ENCODE measurements around the gene FLVCR1. TPM values are rescaled to one million over a fixed set of nuclear protein-coding genes. Genes with fewer than 3 reads are reported as not detected.

Gene FLVCR1
- total RNA-seq, 1 donor from 2014 or later: 6.8 TPM

DNA sequence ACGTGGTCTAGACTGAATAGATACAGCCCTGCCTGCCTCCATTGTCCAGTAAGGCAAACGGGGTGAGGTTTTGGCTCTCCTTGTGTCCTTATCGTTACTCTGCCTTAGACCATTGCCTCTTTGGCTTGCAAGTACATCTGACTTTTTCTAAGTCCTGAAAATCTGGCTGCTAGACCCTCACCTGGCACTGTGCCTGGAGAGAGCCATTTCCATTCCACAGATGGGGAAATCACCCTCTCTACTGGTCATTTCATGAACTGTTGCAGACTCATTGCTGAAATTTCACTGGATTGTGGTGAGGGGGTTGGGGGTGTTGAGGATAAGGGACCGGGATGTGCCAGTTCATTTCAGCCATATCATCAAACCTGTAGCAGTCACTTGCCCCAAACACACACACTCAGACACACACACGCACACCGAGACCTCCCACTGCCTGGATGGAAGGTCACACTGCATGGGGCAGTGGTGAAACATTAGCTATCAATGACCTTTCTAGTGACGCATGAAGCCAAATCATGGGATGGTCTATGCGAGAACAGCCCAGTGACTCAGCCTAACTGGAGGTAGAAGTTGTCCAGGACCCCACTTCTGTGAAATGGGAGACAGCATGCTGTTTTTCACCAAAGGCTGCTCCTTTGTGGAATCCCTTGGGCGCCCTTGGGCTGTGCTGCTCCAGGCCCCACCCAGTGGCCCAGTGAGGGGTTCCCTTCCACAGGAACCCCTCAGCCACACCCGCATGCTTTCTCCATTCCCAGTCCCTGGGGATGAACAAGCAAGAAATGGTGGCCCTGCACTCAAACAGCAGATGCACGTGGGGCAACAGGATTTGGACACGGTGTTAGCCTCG, 57.4 kb downstream of the FLVCR1 start:
- Histone ChIP-seq H3K4me3 (ENCODE audit: low read depth, low read length) (no peak overlapping the region), H3K36me3 (ENCODE audit: control insufficient read depth, insufficient read depth, low read length) (no peaks in the 10 kb centered on the region), H3K27me3 (ENCODE audit: control insufficient read depth, insufficient read depth, low read length) (no peaks in the 10 kb centered on the region)
- DNase-seq (ENCODE audit: low read depth) (no peak), FAIRE-seq (no peak)
- TF ChIP-seq, protein P1, sequence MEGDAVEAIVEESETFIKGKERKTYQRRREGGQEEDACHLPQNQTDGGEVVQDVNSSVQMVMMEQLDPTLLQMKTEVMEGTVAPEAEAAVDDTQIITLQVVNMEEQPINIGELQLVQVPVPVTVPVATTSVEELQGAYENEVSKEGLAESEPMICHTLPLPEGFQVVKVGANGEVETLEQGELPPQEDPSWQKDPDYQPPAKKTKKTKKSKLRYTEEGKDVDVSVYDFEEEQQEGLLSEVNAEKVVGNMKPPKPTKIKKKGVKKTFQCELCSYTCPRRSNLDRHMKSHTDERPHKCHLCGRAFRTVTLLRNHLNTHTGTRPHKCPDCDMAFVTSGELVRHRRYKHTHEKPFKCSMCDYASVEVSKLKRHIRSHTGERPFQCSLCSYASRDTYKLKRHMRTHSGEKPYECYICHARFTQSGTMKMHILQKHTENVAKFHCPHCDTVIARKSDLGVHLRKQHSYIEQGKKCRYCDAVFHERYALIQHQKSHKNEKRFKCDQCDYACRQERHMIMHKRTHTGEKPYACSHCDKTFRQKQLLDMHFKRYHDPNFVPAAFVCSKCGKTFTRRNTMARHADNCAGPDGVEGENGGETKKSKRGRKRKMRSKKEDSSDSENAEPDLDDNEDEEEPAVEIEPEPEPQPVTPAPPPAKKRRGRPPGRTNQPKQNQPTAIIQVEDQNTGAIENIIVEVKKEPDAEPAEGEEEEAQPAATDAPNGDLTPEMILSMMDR (IDR thresholded peaks at IDR 0.05; ENCODE audit: insufficient read depth, low read length, severe bottlenecking): no peak

DNA sequence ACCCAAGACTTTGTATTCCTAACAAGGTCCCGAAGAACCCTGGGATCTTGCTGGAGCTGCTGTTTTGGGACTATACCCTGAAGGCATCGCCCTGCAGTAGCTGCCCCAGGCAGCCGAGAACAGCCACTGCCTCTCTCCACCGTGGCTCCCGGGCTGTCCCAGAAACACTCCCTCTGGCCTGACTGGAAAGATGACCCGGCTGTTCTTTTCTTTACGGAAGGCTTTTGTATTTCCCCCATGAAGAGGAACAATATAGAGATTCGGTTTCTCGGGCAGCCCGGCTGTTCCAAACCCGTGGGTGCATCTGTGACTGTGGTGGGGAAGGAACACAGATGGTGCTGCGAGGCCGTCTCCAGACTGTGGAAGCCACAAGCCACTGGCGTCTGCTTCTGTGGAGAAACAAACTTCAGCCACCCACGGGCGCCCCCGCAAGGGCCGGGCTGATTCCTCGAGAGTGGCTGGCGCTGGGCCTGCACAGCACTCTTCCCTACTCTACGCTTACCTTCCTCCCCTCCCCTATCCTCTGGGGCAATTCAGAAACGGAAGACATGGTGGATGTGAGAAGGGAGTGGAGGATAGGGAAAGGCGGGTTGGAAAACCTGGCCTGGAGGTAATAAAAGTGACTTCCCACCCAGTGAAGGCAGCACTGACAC, 58.5 kb downstream of the FLVCR1 start:
- Histone ChIP-seq H3K36me3 (ENCODE audit: control insufficient read depth, insufficient read depth, low read length) (no peaks in the 10 kb centered on the region), H3K27me3 (ENCODE audit: control insufficient read depth, insufficient read depth, low read length) (no peaks in the 10 kb centered on the region), H3K4me3 (ENCODE audit: low read depth, low read length) (no peak overlapping the region)
- no peak for FAIRE-seq
- TF ChIP-seq, protein P1 (IDR thresholded peaks at IDR 0.05; ENCODE audit: insufficient read depth, low read length, severe bottlenecking): no peak
- DNase-seq (ENCODE audit: low read depth): peak; percentile 16

DNA sequence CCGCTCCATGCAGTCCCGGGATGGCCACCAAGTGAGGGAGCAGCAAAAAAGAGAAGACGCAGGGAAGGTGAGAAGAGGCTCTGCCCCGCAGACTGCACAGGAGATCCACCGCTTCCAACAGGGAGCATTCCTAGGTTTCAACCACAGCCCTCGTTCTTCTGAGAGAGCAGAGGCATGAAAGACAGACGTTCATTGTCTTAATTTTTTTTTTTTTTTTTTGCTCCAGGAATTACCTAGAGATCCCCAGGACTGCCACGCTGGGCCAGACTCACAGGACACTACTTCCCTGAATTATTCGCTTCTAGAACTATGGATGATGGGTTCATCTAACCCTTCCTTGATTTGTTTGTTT, 59.0 kb downstream of the FLVCR1 start:
- DNase-seq (ENCODE audit: low read depth) (no peak), FAIRE-seq (no peak)
- TF ChIP-seq, protein P1 (IDR thresholded peaks at IDR 0.05; ENCODE audit: insufficient read depth, low read length, severe bottlenecking): no peak
- Histone ChIP-seq H3K36me3 (ENCODE audit: control insufficient read depth, insufficient read depth, low read length) (no peaks in the 10 kb centered on the region), H3K4me3 (ENCODE audit: low read depth, low read length) (no peak overlapping the region), H3K27me3 (ENCODE audit: control insufficient read depth, insufficient read depth, low read length) (no peaks in the 10 kb centered on the region)

DNA sequence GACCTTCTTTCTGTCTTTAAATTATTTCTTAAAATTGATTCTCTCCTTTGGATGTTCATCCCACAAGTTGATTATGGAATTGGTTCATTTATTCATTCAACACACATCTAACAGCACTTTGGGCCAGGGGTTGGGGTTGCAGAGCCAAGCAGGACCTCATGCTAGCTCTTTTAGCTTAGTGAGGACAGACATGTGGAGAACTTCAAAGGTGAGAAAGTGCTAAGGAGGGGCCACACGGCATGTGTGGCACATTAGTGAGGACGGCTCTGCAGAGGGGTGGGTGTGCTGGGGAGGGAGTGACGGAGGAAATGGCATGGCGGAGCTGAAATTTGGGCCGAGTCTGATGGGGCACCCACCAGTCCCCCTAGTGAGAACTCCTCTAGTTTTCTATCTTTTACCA, 59.8 kb downstream of the FLVCR1 start:
- TF ChIP-seq, protein P1 (IDR thresholded peaks at IDR 0.05; ENCODE audit: insufficient read depth, low read length, severe bottlenecking): no peak
- FAIRE-seq (no peak), DNase-seq (ENCODE audit: low read depth) (no peak)
- Histone ChIP-seq H3K4me3 (ENCODE audit: low read depth, low read length) (no peak overlapping the region), H3K27me3 (ENCODE audit: control insufficient read depth, insufficient read depth, low read length) (no peaks in the 10 kb centered on the region), H3K36me3 (ENCODE audit: control insufficient read depth, insufficient read depth, low read length) (no peaks in the 10 kb centered on the region)

DNA sequence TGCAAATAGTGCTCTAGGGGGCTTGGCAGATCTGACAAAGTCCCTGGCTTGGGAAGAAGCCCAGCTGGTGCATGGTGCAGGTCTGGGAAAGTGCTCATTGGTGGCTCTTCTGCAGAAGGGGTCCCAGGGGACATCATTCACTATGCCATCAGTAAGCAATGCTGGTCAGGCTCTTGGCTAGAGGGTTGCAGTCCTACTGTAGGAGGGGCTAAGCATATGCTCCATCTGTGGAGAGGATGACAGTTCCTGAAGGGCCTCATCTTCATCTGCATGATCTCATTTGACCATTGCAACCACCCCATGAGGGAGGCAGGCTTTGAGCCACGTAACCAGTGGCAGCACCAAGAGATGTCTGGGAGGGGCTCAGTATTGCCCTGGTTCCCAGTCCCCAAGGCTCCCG, 60.7 kb downstream of the FLVCR1 start:
- no peak for FAIRE-seq
- no peak for DNase-seq (ENCODE audit: low read depth)
- TF ChIP-seq, protein P1 (IDR thresholded peaks at IDR 0.05; ENCODE audit: insufficient read depth, low read length, severe bottlenecking): no peak
- Histone ChIP-seq H3K4me3 (ENCODE audit: low read depth, low read length) (no peak overlapping the region), H3K27me3 (ENCODE audit: control insufficient read depth, insufficient read depth, low read length) (no peaks in the 10 kb centered on the region), H3K36me3 (ENCODE audit: control insufficient read depth, insufficient read depth, low read length) (no peaks in the 10 kb centered on the region)

All from bronchial epithelial cell (primary cell).